Measurements from ENCODE around the gene ERC1.

The ERC1 gene

DNA sequence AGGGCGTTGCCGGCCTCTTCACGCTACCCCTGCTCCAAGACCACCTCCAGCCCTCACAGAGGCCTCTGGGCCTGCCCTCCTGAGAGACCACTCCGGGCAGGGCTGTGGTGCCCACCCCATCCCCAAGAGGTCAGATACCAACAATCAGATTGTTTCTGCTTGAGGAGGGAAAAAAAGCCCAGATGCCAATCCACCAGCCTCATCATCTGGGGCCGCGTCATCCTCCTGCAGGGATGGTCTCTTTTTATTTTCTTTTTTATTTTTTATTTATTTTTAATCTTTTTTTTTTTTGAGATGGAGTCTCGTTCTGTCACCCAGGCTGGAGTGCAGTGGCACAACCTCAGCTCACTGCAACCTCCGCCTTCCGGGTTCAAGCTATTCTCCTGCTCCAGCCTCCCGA is 510.0 kb downstream of the ERC1 start:
- DNase-seq, result no peak

DNA sequence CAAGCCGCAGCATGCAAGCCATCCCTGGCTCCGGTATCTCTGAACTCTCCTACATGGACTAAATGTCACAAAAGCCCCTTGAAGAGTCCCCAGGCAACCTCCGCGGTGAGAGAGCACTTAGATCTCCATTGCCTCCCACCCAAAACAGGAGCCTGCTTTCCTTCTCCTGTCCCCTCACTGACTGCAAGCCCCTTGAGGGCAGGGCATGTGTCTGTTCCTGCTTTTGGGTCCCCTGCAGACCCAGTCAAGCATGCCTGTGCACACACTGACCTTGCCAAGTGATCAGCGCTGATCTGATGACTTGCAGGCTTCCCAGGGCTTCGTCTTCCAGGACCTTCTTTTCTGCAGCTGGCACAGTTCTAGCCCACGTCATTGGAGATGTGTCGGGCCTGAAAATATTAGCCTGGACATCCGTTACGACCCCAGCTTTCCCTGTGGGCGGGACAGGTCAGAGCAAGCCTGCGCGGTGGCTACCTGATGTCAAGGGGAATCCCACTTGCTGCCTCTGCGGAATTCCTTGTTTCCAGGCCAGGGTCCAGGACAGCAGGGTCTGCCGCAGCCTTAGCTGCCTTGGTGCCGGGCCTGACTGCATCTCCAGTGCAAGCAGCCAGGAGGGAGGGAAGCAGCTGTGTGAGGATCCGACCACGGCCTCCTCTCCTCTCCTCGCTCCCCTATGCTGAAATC is 510.8 kb downstream of the ERC1 start:
- DNase-seq, result no peak

GRCh38 chr12:1502379-1502720 is 511.3 kb downstream of the ERC1 start:
- no peak for DNase-seq

- DNase-seq, result no peak
These were observed 511.8 kb downstream of the ERC1 start for GRCh38 chr12:1502831-1503230.

- no peak for DNase-seq
These were observed 512.3 kb downstream of the ERC1 start for GRCh38 chr12:1503281-1503711.

DNA sequence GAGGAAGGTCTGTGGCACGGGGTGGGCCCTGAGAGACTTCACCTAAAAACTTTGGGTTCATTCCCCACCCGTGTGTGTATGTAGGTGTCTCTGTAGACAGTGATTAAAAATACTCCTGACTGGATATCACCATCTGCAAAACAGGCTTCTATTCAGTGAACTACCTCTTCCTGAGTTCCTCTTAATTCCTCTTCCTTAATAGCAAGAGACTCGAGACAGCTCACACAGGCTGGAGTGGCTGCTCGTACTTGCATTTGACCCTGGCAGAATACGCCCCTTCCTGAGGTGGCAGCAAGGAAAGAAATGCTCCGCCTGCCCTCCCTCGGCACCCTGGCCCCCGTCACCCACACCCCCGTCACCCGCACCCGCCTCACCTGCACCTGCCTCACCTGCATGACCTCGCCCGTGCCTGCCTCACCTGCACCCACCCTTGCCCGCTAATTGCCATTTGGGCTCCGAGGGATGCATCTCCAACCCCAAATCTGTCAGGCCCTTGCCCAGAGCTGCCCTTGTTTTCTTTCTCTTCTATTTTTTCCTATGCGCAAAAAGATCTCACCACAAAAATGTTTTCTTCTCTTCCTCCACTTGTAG is 513.4 kb downstream of the ERC1 start:
- peak; percentile 62 for DNase-seq

DNA sequence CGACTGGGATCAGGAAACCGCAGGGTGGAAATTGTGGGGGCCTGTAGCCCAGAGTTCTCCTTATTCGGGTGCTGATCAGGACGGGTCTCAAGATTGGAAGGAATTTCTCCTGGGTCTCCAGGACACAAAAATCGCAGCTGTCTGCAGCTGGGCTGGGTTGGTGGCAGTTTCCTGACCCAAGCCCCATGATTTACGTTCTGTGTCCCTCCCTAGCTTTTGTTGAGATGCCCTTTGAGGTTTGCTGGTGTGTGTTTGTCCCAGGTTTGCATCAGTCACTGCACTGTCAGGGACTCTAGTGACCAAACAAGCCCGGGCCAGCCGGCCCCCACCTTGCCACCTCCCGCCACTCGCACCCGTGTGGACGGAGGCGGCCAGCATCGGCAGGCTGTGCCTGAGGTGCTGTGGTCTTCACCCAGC is 513.9 kb downstream of the ERC1 start:
- DNase-seq, result peak; percentile 40

- DNase-seq, result no peak
These were observed 514.6 kb downstream of the ERC1 start for GRCh38 chr12:1505576-1505975.

DNA sequence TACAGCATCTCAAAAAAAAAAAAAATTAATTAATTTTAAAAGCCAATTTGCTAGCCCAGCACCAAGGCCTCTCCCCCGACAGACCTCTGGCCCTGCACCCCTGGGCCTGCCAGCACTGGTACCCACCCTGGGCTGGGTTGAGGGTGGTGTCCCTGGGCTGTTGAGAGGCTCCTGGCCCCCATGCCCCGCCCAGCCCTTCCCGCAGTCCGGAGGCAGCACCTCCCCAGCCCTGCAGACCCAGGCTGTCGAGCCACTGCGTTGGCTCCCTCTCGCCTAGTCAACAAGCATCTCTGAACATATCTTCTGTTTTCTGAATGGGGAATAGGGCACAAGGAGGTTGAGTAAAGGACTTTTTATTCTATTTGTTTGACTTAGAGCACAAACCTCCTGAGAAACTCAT is 516.3 kb downstream of the ERC1 start:
- no peak for DNase-seq

GRCh38 chr12:1509413-1510052 is 518.5 kb downstream of the ERC1 start:
- DNase-seq, result no peak

- DNase-seq, result no peak
These were observed 519.2 kb downstream of the ERC1 start for GRCh38 chr12:1510056-1510812.

GRCh38 chr12:1515010-1515409 is 524.0 kb downstream of the ERC1 start:
- no peak for DNase-seq

DNA sequence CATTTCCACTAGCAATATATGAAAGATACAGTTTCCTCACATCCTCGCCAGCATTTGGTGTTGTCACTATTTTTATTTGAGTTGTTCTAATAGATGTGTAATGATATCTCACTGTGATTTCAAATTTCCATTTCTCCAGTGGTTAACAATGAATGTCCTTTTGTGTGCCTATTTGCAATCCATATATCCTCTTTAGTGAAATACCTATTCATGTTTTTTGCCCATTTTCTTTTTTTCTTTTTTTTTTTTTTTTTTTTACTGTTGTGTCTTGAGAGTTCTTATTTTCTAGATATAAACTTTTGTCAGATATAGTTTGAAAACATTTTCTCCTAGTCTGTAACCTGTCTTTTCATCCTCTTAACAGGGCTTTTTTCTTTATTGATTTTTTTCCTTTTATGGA is 524.4 kb downstream of the ERC1 start:
- no peak for DNase-seq

GRCh38 chr12:1517007-1517406 is 526.0 kb downstream of the ERC1 start:
- no peak for DNase-seq

- no peak for DNase-seq
These were observed 526.9 kb downstream of the ERC1 start for GRCh38 chr12:1517734-1518525.

- DNase-seq, result peak; percentile 11
These were observed 527.8 kb downstream of the ERC1 start for GRCh38 chr12:1518591-1519516.

- no peak for DNase-seq
These were observed 528.6 kb downstream of the ERC1 start for GRCh38 chr12:1519642-1520041.

- DNase-seq, result no peak
These were observed 532.0 kb downstream of the ERC1 start for GRCh38 chr12:1523046-1523445.

DNA sequence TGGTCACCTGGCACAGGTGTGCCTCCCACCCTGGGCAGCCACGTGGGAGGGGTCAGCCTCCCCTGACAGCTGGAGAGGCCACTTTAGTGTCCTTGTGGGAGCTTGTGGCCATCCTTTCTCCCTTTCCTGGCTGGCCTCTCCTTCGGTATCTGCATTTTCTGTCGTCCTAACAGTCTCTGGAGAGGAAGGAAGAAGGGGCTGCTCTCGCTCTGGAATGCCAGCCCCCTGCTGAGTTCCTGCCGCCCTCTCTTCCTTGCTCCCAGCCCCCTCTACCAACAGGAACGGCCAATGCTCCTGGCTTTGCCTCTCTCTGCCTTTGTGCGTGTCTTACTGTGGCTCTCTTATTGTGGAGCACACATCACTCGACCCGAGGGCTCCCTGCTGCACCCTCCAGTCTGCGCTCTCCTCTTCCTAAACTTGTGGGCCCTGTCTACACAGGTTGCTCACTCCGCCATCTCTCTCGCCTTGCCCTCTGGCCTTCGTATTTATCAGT is 532.6 kb downstream of the ERC1 start:
- DNase-seq, result no peak

DNA sequence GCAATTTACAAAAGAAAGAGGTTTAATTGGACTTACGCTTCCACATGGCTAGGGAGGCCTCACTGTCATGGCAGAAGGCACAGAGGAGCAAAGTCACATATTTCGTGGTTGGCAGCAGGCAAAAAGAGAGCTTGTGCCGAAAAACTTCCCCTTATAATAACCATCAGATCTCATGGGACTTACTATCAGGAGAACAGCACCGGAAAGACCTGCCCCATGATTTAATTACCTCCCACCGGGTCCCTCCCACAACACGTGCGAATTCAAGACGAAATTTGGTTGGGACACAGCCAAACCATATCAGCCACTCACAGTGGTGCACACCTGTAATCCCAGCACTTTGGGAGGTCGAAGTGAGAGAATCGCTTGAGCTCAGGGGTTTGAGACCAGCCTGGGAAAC is 534.8 kb downstream of the ERC1 start:
- no peak for DNase-seq

GRCh38 chr12:1527789-1528188 is 536.8 kb downstream of the ERC1 start:
- DNase-seq, result peak; percentile 17

- DNase-seq, result no peak
These were observed 537.8 kb downstream of the ERC1 start for GRCh38 chr12:1528791-1529190.

Measured in MV-4-11 (cell line).